ENCODE results near the gene FBXW5. TPM values are rescaled to one million over a fixed set of nuclear protein-coding genes. Genes with fewer than 3 reads are reported as not detected.
A peak's percentile ranks its signal among the peaks of the same experiment; 100 is the strongest.

The FBXW5 gene
- total RNA-seq, 4 donors from 2014 or later = 101 to 166 (median 142) TPM

DNA sequence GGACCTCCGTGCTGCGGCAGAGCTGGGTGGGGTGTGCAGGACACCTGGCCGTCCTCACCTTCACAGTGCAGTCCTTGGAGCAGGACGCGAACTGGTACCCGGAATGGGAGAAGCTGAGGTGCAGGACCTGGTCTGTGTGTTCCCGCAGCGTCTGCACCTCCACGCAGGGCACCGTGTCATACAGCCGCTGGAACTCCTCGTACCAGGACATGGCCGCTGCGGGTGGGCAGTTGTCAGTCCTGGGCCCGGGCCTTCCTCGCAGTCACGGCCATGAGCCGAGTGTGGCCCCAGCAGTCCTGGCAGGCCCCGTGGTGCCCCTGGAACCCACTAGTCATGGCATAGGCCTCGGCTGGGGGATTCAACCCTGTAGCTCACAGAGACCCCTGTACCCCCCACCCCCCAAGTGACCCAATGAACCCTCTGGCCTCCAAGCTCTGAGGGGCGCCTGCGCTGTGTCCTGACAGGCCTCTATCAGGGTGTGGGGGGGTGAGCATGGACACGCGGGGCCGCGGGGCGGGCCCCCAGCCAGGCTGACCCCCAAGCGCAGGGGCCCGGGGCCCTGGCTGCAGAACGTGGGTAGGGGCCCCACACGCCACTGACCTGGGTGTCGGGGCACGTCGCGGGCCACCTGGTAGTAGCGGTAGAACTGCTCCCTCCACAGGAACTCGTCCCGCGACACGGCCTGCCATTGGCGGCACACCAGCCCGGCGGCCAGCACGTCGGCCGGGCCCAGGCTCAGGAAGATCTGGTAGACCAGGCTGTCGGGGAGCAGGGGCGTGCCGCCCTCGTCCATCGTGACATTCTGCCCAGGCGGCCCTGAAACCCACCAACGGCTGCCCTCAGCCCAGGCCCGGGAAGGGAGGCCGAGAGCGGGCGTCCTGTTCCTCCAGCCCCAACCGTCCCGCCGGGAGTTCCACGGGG, 987 bp downstream of the FBXW5 start:
- no peaks in the 10 kb centered on the region for H3K27me3 ChIP-seq
- WGBS = no CpG with 5 or more reads among the region's 61 CpGs
- peaks cover 35% of the 10 kb centered on the region for H3K4me1 ChIP-seq
- TF ChIP-seq EP300 (IDR thresholded peaks at IDR 0.05) (no peak), POLR2A (IDR thresholded peaks at IDR 0.05) (no peak), POLR2AphosphoS5 (IDR thresholded peaks at IDR 0.05) (no peak)
- TF ChIP-seq, protein P1, sequence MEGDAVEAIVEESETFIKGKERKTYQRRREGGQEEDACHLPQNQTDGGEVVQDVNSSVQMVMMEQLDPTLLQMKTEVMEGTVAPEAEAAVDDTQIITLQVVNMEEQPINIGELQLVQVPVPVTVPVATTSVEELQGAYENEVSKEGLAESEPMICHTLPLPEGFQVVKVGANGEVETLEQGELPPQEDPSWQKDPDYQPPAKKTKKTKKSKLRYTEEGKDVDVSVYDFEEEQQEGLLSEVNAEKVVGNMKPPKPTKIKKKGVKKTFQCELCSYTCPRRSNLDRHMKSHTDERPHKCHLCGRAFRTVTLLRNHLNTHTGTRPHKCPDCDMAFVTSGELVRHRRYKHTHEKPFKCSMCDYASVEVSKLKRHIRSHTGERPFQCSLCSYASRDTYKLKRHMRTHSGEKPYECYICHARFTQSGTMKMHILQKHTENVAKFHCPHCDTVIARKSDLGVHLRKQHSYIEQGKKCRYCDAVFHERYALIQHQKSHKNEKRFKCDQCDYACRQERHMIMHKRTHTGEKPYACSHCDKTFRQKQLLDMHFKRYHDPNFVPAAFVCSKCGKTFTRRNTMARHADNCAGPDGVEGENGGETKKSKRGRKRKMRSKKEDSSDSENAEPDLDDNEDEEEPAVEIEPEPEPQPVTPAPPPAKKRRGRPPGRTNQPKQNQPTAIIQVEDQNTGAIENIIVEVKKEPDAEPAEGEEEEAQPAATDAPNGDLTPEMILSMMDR (IDR thresholded peaks at IDR 0.05) = no peak
- DNase-seq (ENCODE audit: low spot score in 2 of 2) = peak; percentile 76 to 79
- peaks cover 40% of the 10 kb centered on the region for H3K36me3 ChIP-seq
- peak overlapping the region; percentile 83 for H3K4me3 ChIP-seq
- H3K9me3 ChIP-seq = no peaks in the 10 kb centered on the region
- peak overlapping the region; percentile 86 for H3K27ac ChIP-seq

DNA sequence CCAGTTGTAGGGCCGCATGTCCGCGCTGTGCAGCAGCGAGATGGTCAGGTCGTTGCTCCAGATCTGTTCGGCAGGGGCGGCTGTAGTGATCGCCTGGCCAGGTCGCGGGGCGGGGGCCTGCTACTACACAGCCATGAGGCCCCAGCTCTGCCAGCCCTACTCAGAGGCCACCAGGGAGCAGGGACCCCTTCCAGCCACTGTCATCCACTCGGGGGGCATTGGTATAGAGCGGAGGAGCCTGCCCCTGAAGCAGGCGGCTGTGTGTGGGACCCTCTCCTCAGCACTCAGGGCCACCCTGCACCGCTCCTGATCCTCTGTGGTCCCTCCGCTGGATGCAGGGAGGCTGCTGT, 1.7 kb downstream of the FBXW5 start:
- no peaks in the 10 kb centered on the region for H3K27me3 ChIP-seq
- TF ChIP-seq, protein P1 (IDR thresholded peaks at IDR 0.05) = no peak
- TF ChIP-seq EP300 (IDR thresholded peaks at IDR 0.05) (no peak), POLR2AphosphoS5 (IDR thresholded peaks at IDR 0.05) (no peak), POLR2A (IDR thresholded peaks at IDR 0.05) (no peak)
- H3K9me3 ChIP-seq = no peaks in the 10 kb centered on the region
- peak; percentile 63 to 76 for DNase-seq (ENCODE audit: low spot score in 2 of 2)
- H3K4me1 ChIP-seq = peaks cover 29% of the 10 kb centered on the region
- H3K36me3 ChIP-seq = peaks cover 40% of the 10 kb centered on the region
- H3K27ac ChIP-seq = no peak overlapping the region
- whole genome bisulfite sequencing = 96% methylated on average over 12 of the region's 16 CpGs
- H3K4me3 ChIP-seq = peak overlapping the region; percentile 83

DNA sequence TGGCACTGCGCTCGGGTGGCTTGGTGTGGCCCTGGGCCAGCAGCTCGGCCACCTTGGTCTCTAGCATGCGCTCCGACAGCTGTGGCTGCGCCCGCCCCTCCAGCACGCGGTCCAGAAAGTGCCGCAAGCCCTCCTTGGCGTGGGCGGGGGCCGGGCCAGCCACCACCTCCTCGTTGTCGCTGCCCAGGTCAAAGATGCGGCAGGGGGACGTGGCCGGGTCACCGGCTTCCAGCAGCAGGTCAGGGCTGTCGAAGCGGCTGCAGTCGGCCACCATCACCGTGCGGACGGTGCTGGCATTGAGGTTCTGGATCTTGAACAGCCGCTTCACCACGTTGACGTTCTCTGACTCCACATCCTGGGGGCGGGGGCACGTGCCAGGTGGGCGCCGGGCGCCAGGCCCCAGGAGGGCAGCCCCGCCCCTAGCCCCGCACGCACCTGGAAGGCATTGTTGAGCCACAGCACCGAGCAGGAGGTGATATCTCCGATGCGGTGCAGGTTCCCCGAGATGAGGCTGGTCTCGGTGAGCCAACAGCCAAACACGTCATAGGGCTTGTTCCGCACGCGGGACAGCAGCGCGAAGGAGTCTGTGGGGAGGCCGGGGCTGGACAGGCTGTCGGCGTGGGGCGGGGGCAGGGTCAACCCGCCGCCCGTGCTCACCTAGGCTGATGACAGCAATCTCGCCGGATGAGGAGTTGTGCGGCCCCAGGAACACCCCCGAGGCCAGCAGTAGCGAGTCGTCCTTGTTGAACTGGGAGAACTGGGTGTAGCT, 2.2 kb downstream of the FBXW5 start:
- 94% methylated on average over 23 of the region's 60 CpGs for WGBS
- DNase-seq (ENCODE audit: low spot score in 2 of 2) = peak; percentile 66 to 68

DNA sequence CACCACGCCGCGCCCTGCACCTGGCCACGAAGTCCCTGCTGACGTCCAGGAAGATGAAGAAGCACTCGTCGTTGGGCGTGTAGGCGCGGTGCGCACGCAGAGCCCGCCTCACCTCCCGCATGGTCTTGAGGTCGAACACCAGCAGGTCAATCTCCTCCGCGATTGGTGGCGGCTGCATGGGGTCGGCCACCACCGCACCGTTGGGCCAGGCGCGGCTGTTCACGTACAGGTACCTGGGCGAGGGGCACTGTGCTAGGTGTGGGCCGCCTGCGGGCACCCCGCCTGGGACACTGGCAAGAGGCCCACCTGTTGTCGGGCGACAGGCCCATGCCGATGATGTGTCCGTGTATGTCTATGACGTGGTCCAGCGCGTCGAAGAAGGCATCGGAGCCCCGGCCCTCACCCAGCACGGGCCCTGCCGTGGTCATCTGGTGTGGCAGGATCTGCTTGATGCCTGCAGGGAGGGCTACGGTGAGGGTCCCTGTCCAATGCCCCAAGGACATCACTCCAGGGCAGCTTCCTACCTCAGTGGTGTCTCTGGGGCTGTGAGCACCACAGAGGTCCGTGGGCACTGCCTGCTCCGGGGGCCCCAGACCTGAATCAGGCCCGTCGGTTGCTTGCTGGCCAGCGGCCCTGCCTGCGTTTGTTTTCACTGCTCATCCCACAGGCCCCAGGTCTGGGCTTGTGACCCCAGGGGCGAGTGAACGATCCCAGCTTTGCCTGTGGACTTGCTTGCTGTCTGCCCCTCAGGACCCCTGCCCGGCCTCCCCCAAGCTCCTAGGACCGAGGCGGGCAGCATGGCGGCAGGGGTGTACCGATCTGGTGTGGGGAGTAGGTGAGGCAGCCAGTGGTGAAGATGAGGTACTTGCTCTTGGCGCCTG, 3.1 kb downstream of the FBXW5 start:
- Histone ChIP-seq H3K27me3 (no peaks in the 10 kb centered on the region), H3K36me3 (peaks cover 45% of the 10 kb centered on the region), H3K27ac (no peak overlapping the region), H3K9me3 (no peaks in the 10 kb centered on the region), H3K4me3 (no peak overlapping the region), H3K4me1 (peaks cover 23% of the 10 kb centered on the region)
- 97% methylated on average over 12 of the region's 55 CpGs for whole genome bisulfite sequencing
- TF ChIP-seq POLR2AphosphoS5 (IDR thresholded peaks at IDR 0.05) (no peak), POLR2A (IDR thresholded peaks at IDR 0.05) (no peak), EP300 (IDR thresholded peaks at IDR 0.05) (no peak)
- TF ChIP-seq, protein P1 (IDR thresholded peaks at IDR 0.05) = no peak
- peak in 1 of 2 donors; percentile 62 for DNase-seq (ENCODE audit: low spot score in 2 of 2)

More for the DNA sequence above, 2.2 kb downstream of the FBXW5 start:
- Histone ChIP-seq H3K9me3 (no peaks in the 10 kb centered on the region), H3K4me1 (peaks cover 26% of the 10 kb centered on the region), H3K27me3 (no peaks in the 10 kb centered on the region), H3K4me3 (no peak overlapping the region), H3K36me3 (peaks cover 45% of the 10 kb centered on the region), H3K27ac (no peak overlapping the region)
- TF ChIP-seq POLR2A (IDR thresholded peaks at IDR 0.05) = no peak
- no peak for TF ChIP-seq EP300 (IDR thresholded peaks at IDR 0.05)
- TF ChIP-seq POLR2AphosphoS5 (IDR thresholded peaks at IDR 0.05) = no peak
- TF ChIP-seq, protein P1 (IDR thresholded peaks at IDR 0.05) = no peak

All from suprapubic skin (tissue), 4 donors.